Thoracic aorta (tissue), 2 donors: ENCODE results near the gene SLC9A7. TPM values are rescaled to one million over a fixed set of nuclear protein-coding genes. Genes with fewer than 3 reads are reported as not detected.

ENCODE experiments used
- ATAC-seq: fragments of 150-250 bp; one replicate; pipeline ENCODE4 v1.8.0; 2017; ENCODE audit warnings: low read depth; ENCODE audit not compliant: insufficient number of reproducible peaks, low FRiP score
- DNase-seq: peaks from one replicate; pipeline ENCODE4 v3.0.0-alpha.2; 2020; ENCODE audit warnings: low spot score
- H3K27ac ChIP-seq, 2 donors: fragments of 200-600 bp; sonication (generic); 1 replicate in 1 of 2; 2 replicates in 1 of 2; pipeline ENCODE4 v1.5.1; 2016; ENCODE audit warnings: mild to moderate bottlenecking in 2 of 2, moderate library complexity in 2 of 2
- H3K27me3 ChIP-seq: fragments of 200-600 bp; sonication (generic); replicated peaks from 2 replicates; pipeline ENCODE4 v1.6.0; 2016; ENCODE audit warnings: mild to moderate bottlenecking; ENCODE audit not compliant: insufficient read depth
- H3K36me3 ChIP-seq: fragments of 200-600 bp; sonication (generic); one replicate; pipeline ENCODE4 v1.5.1; 2016
- H3K4me1 ChIP-seq, 2 donors: fragments of 200-600 bp; sonication (generic); 1 replicate in 1 of 2; 2 replicates in 1 of 2; pipeline versions ENCODE4 v1.5.1 to v1.6.0; 2016; ENCODE audit warnings: low read depth in 2 of 2, mild to moderate bottlenecking in 1 of 2; ENCODE audit not compliant: control insufficient read depth in 1 of 2
- H3K4me3 ChIP-seq: fragments of 200-600 bp; sonication (generic); 2 replicates; pipeline ENCODE4 v1.5.1; 2016; ENCODE audit warnings: mild to moderate bottlenecking
- H3K9me3 ChIP-seq: fragments of 200-600 bp; sonication (generic); 2 replicates; pipeline ENCODE4 v1.5.1; 2016
- CTCF ChIP-seq: fragments of 200-600 bp; sonication (generic); IDR thresholded peaks from one replicate; pipeline ENCODE4 v1.5.1; 2019; ENCODE audit warnings: antibody characterized with exemption
- total RNA-seq, 2 donors: library from RNA; depleted of rRNA; stranded (reverse); fragments of >200 nt; gene quantifications; one replicate each; pipeline versions ENCODE4 v1.1.0 to v1.2.3, GENCODE V29; 2016

Gene SLC9A7
- total RNA-seq, 2 donors from 2014 or later: 6.7 to 12.2 TPM

GRCh38 chrX:46713672-46714490, 45.0 kb downstream of the SLC9A7 start:
- DNase-seq: no peak
- no peak for TF ChIP-seq CTCF
- Histone ChIP-seq H3K4me1 (no peaks in the 10 kb centered on the region), H3K36me3 (no peaks in the 10 kb centered on the region), H3K27ac (no peak overlapping the region), H3K4me3 (no peak overlapping the region), H3K9me3 (no peaks in the 10 kb centered on the region), H3K27me3 (no peaks in the 10 kb centered on the region)
- ATAC-seq: no peak

- Histone ChIP-seq H3K4me1 (no peaks in the 10 kb centered on the region), H3K9me3 (no peaks in the 10 kb centered on the region), H3K27ac (no peak overlapping the region), H3K27me3 (no peaks in the 10 kb centered on the region), H3K36me3 (no peaks in the 10 kb centered on the region), H3K4me3 (no peak overlapping the region)
- DNase-seq (no peak), ATAC-seq (no peak)
- no peak for TF ChIP-seq CTCF
These were observed 46.2 kb downstream of the SLC9A7 start for GRCh38 chrX:46712764-46713163.

GRCh38 chrX:46710927-46711623, 47.8 kb downstream of the SLC9A7 start:
- H3K4me1 ChIP-seq: no peaks in the 10 kb centered on the region
- H3K27ac ChIP-seq: no peak overlapping the region
- H3K4me3 ChIP-seq: no peak overlapping the region
- no peak for ATAC-seq
- no peaks in the 10 kb centered on the region for H3K9me3 ChIP-seq
- no peaks in the 10 kb centered on the region for H3K27me3 ChIP-seq
- TF ChIP-seq CTCF: no peak
- H3K36me3 ChIP-seq: no peaks in the 10 kb centered on the region
- no peak for DNase-seq

- DNase-seq: no peak
- H3K36me3 ChIP-seq: no peaks in the 10 kb centered on the region
- H3K27me3 ChIP-seq: no peaks in the 10 kb centered on the region
- no peaks in the 10 kb centered on the region for H3K4me1 ChIP-seq
- no peak overlapping the region for H3K4me3 ChIP-seq
- no peak for TF ChIP-seq CTCF
- H3K27ac ChIP-seq: no peak overlapping the region
- no peak for ATAC-seq
- no peaks in the 10 kb centered on the region for H3K9me3 ChIP-seq
These were observed 48.5 kb downstream of the SLC9A7 start for GRCh38 chrX:46710425-46710824.

- Histone ChIP-seq H3K27me3 (no peaks in the 10 kb centered on the region), H3K9me3 (no peaks in the 10 kb centered on the region), H3K36me3 (no peaks in the 10 kb centered on the region), H3K4me1 (no peaks in the 10 kb centered on the region), H3K4me3 (no peak overlapping the region), H3K27ac (no peak overlapping the region)
- TF ChIP-seq CTCF: no peak
- DNase-seq: no peak
- no peak for ATAC-seq
These were observed 51.5 kb downstream of the SLC9A7 start for GRCh38 chrX:46707274-46707965.
